Measurements from ENCODE around the gene FKBP5. TPM values are rescaled to one million over a fixed set of nuclear protein-coding genes. Genes with fewer than 3 reads are reported as not detected.

FKBP5 gene
- total and polyA plus RNA-seq, 2 donors (not counting 3 experiments of a cell fraction or from before 2014, with no cell fraction given) = 16.7 to 56.8 TPM

- H3K27me3 ChIP-seq (ENCODE audit: control insufficient read depth in 2 of 2, insufficient read depth in 2 of 2, low read length in 2 of 2) = no peaks in the 10 kb centered on the region
- CTCF ChIA-PET = interaction anchor here (0.7 to 1.3 kb wide), 5 partner anchors 9 to 122 kb away, joined by 3 to 7 read pairs (median 4); no protein-coding TSS in a partner anchor
- FAIRE-seq = no peak
- no peaks in the 10 kb centered on the region for H4K20me1 ChIP-seq (replicated peaks; ENCODE audit: control insufficient read depth, extremely low read depth, insufficient read depth, low read length)
- no peaks in the 10 kb centered on the region for H3K9me1 ChIP-seq (replicated peaks; ENCODE audit: control insufficient read depth, extremely low read depth, insufficient read depth, low read length)
- H3K36me3 ChIP-seq (ENCODE audit: control insufficient read depth in 2 of 2, extremely low read depth in 1 of 2, insufficient read depth in 2 of 2, low read length in 2 of 2) = no peaks in the 10 kb centered on the region
- H3K9ac ChIP-seq (replicated peaks; ENCODE audit: extremely low read depth, insufficient read depth, low read length) = peak overlapping the region; percentile 55
- no peak for DNase-seq (ENCODE audit: low read depth, low spot score)
- dilution Hi-C loops (cut with MboI; ENCODE audit: extremely low pct_ligation_motif_present, low sequenced_read_pairs) (no loop called here), intact Hi-C loops (cut with micrococcal nuclease) (no loop called here)
- peaks cover 14% of the 10 kb centered on the region for H3K79me2 ChIP-seq (ENCODE audit: control insufficient read depth, insufficient read depth, low read length)
- POLR2A ChIA-PET = no interaction called here
- peaks cover 44% of the 10 kb centered on the region for H3K4me1 ChIP-seq (ENCODE audit: control insufficient read depth, extremely low read depth, insufficient read depth, low read length)
- H3K9me3 ChIP-seq (replicated peaks; ENCODE audit: control insufficient read depth, insufficient read depth, low read length) = no peaks in the 10 kb centered on the region
- H3K4me3 ChIP-seq (replicated peaks in 1 of 3; ENCODE audit: insufficient read depth in 1 of 3, low read depth in 1 of 3, low read length in 3 of 3) = no peak overlapping the region
- BruUV-seq (replicated peaks) = no TSS peak
- TF ChIP-seq MYC (IDR thresholded peaks at IDR 0.05; ENCODE audit: low read depth, low read length) (no peak), POLR2AphosphoS5 (IDR thresholded peaks at IDR 0.05; ENCODE audit: insufficient read depth, low read depth, low read length) (no peak), EZH2 (IDR thresholded peaks at IDR 0.05; ENCODE audit: borderline replicate concordance, low read depth, low read length, severe bottlenecking) (no peak), FOS (IDR thresholded peaks at IDR 0.05; ENCODE audit: borderline replicate concordance, insufficient read depth, low read length) (no peak), GATA2 (IDR thresholded peaks at IDR 0.05; ENCODE audit: insufficient read depth, insufficient read length, low read depth, low read length) (no peak), CTCF (IDR thresholded peaks at IDR 0.05; ENCODE audit: extremely low read depth in 1 of 2, insufficient read depth in 1 of 2, low read depth in 1 of 2, low read length in 2 of 2) (no peak), JUN (IDR thresholded peaks at IDR 0.05; ENCODE audit: borderline replicate concordance, insufficient read depth, insufficient read length, low read depth) (no peak), MAX (IDR thresholded peaks at IDR 0.05; ENCODE audit: insufficient read depth, insufficient read length) (no peak), POLR2A (IDR thresholded peaks at IDR 0.05; ENCODE audit: low read depth, low read length) (no peak)
- peak overlapping the region; percentile 80 for H3K4me2 ChIP-seq (ENCODE audit: insufficient read depth, low read length)
- H3K27ac ChIP-seq (ENCODE audit: insufficient read depth, low read depth, low read length) = peak overlapping the region; percentile 70
- H2AFZ ChIP-seq (ENCODE audit: low read depth, low read length) = no peak overlapping the region
These were observed 83.1 kb downstream of the FKBP5 start for GRCh38 chr6:35605600-35605999.
